HCT116 (cell line): ENCODE measurements around the gene GHRHR.

Experiments
- CTCF ChIP-seq, 3 experiments: fragments of 200-600 bp in 1 of 3; sonication (generic) in 1 of 3; IDR thresholded peaks in 2 of 3; conservative IDR thresholded peaks in 1 of 3; 2 replicates each; pipeline ENCODE4 v1.5.1; 2012 to 2017; ENCODE audit warnings: low read depth in 2 of 3, low read length in 2 of 3, antibody characterized with exemption in 1 of 3, borderline replicate concordance in 1 of 3, control low read depth in 1 of 3, mild to moderate bottlenecking in 1 of 3, mixed read lengths in 1 of 3, mixed run types in 1 of 3, moderate library complexity in 1 of 3; ENCODE audit not compliant: insufficient read depth in 1 of 3
- EZH2 ChIP-seq: fragments of 200-600 bp; sonication (generic); IDR thresholded peaks from 2 replicates; pipeline ENCODE4 v1.6.1; 2017; ENCODE audit warnings: antibody characterized with exemption, mixed run types
- POLR2AphosphoS5 ChIP-seq: IDR thresholded peaks from 2 replicates; pipeline ENCODE4 v1.6.1; 2011; ENCODE audit warnings: mild to moderate bottlenecking, low read depth, low read length, moderate library complexity
- SRF ChIP-seq: IDR thresholded peaks from 2 replicates; pipeline ENCODE4 v1.6.1; 2012; ENCODE audit warnings: low read depth
- ZFX ChIP-seq: fragments of 450-650 bp; IDR thresholded peaks from 2 replicates; pipeline ENCODE4 v1.6.1; 2017

DNA sequence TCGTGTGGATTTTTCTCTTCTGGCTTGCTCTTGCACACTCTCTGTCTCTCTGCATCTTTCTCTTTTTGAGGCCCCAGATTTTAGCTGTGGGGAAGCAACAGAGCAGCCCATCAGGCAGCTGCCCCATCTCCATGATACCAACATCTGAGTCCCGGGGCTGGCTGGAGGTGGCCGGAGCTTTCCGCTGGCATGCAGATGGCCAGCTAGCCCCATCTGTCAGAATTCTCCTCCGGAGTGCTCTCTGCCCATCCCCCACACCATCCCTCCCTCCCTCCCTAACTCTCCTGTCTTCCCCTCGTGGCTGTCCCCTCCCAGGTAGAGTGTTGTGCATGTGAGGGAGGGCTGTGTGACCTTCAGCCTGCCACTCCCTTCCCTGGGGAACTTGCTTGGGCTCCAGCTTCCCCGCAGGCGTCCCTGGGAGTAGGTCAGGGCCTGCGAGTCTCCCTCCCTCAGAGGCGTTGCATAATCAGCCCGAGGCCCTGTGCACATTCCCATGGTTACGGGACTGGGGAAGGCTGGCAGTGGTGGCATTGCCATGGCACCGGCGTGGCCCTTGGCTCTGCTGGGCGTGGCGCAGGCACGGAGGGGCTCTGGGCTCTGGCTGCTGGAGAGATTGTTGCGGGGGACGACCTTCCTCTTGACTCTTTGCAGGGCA lies 24.7 kb downstream of the GHRHR start:
- TF ChIP-seq CTCF (IDR thresholded peaks at IDR 0.05 in 2 of 3, conservative IDR thresholded peaks at IDR 0.05 in 1 of 3; ENCODE audit: borderline replicate concordance in 1 of 3, insufficient read depth in 1 of 3, low read depth in 2 of 3, low read length in 2 of 3) (no peak), POLR2AphosphoS5 (no peak), EZH2 (no peak), ZFX (no peak), SRF (no peak)
